Measurements from ENCODE around the gene NSF. TPM values are rescaled to one million over a fixed set of nuclear protein-coding genes. Genes with fewer than 3 reads are reported as not detected.
"Not testable (repeated sequence)": the region's sequence is repeated elsewhere in the genome, so short reads cannot be mapped to it uniquely, and the experiment has no call there.

The NSF gene
- total RNA-seq, 2 donors from 2014 or later: 28.8 to 35.8 TPM

- intact Hi-C loops (cut with DNase I): no loop called here
- DNase-seq (no peak), ATAC-seq (no peak)
Measured at GRCh38 chr17:46739982-46740381, 149.5 kb downstream of the NSF start.

GRCh38 chr17:46741122-46741730 is 150.8 kb downstream of the NSF start:
- intact Hi-C loops (cut with DNase I): no loop called here
- ATAC-seq: no peak
- no peak for DNase-seq

- ATAC-seq: peak; percentile 84 to 91
- intact Hi-C loops (cut with DNase I): no loop called here
Measured at GRCh38 chr17:46742565-46743270, 152.2 kb downstream of the NSF start.

GRCh38 chr17:46744441-46744840 is 154.0 kb downstream of the NSF start:
- intact Hi-C loops (cut with DNase I): no loop called here
- ATAC-seq (no peak), DNase-seq (no peak)

More at GRCh38 chr17:46742565-46743270, 152.2 kb downstream of the NSF start:
- no peak for DNase-seq

GRCh38 chr17:46745376-46745775 is 154.9 kb downstream of the NSF start:
- DNase-seq (no peak), ATAC-seq (no peak)
- intact Hi-C loops (cut with DNase I): no loop called here

- intact Hi-C loops (cut with DNase I): no loop called here
- ATAC-seq: no peak
- no peak for DNase-seq
Measured at GRCh38 chr17:46751425-46751824, 161.0 kb downstream of the NSF start.

- intact Hi-C loops (cut with DNase I): no loop called here
- ATAC-seq (no peak), DNase-seq (no peak)
Measured at GRCh38 chr17:46753776-46754175, 163.3 kb downstream of the NSF start.

- intact Hi-C loops (cut with DNase I): no loop called here
- DNase-seq: no peak
- ATAC-seq: no peak
Measured at GRCh38 chr17:46756081-46756735, 165.7 kb downstream of the NSF start.

- DNase-seq (no peak), ATAC-seq (no peak)
- intact Hi-C loops (cut with DNase I): no loop called here
Measured at GRCh38 chr17:46756861-46757260, 166.4 kb downstream of the NSF start.

- ATAC-seq; intact Hi-C loops (cut with DNase I); DNase-seq: not testable (repeated sequence)
Measured at GRCh38 chr17:46757588-46757987, 167.1 kb downstream of the NSF start.

GRCh38 chr17:46758614-46759013 is 168.1 kb downstream of the NSF start:
- ATAC-seq (no peak), DNase-seq (no peak)
- intact Hi-C loops (cut with DNase I): no loop called here

GRCh38 chr17:46759141-46759540 is 168.7 kb downstream of the NSF start:
- no peak for DNase-seq
- no peak for ATAC-seq
- intact Hi-C loops (cut with DNase I): no loop called here

- ATAC-seq: no peak
- no peak for DNase-seq
- intact Hi-C loops (cut with DNase I): no loop called here
Measured at GRCh38 chr17:46763416-46763815, 172.9 kb downstream of the NSF start.

- ATAC-seq (no peak), DNase-seq (peak; percentile 19)
- intact Hi-C loops (cut with DNase I): no loop called here
Measured at GRCh38 chr17:46764000-46764708, 173.7 kb downstream of the NSF start.

- intact Hi-C loops (cut with DNase I): loop anchor here in 1 of 2 donors (5.0 kb wide), 1 partner anchor 52 kb away; the partner anchor contains the start of gene WNT3
- DNase-seq: peak; percentile 84
- peak; percentile 76 to 86 for ATAC-seq
Measured at GRCh38 chr17:46764709-46765401, 174.4 kb downstream of the NSF start.

- DNase-seq (no peak), ATAC-seq (peak in 1 of 2 donors; percentile 7)
- intact Hi-C loops (cut with DNase I): loop anchor here in 1 of 2 donors (5.0 kb wide), 1 partner anchor 52 kb away; the partner anchor contains the start of gene WNT3
Measured at GRCh38 chr17:46765453-46765852, 175.0 kb downstream of the NSF start.

GRCh38 chr17:46766493-46767491 is 176.3 kb downstream of the NSF start:
- ATAC-seq: no peak
- no peak for DNase-seq
- intact Hi-C loops (cut with DNase I): loop anchor here in 1 of 2 donors (5.0 kb wide), 1 partner anchor 51 kb away; the partner anchor contains the start of gene WNT3

GRCh38 chr17:46768540-46768870 is 178.0 kb downstream of the NSF start:
- DNase-seq (no peak), ATAC-seq (no peak)
- intact Hi-C loops (cut with DNase I): loop anchor here in 1 of 2 donors (5.0 kb wide), 1 partner anchor 49 kb away; the partner anchor contains the start of gene WNT3

Measured in left cardiac atrium (tissue), 4 donors.